ENCODE data around the gene VPS51. TPM values are rescaled to one million over a fixed set of nuclear protein-coding genes. Genes with fewer than 3 reads are reported as not detected.

Gene VPS51
- total and polyA plus RNA-seq, 12 donors = 28.0 to 269 (median 146) TPM

DNA sequence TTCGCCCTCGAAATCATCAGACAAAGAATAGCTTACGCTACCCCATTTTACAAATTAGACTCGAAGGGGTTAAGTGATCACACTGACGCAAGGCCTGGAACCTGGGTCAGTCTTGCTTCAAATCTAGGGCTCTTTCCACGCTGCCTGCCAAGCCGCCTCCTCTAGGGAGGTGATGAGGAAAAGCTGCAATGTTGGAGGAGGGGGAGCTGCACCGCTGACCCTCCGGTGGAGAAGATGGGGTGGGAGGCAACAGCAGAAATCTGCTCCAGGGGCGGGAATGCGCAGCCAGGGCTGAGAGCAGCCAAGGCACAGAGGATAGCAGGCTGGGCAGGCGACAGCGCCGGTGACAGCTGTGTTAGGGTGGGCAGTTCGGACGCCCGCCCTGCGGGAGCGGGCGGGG lies 37.7 kb downstream of the VPS51 start:
- intact Hi-C loops (cut with DNase I) = no loop called here
- TF ChIP-seq POLR2A (IDR thresholded peaks at IDR 0.05) (no peak), CTCF (IDR thresholded peaks at IDR 0.05) (no peak)
- Histone ChIP-seq H3K9me3 (replicated peaks in 1 of 3) (no peaks in the 10 kb centered on the region), H3K27ac (peak overlapping the region; percentile 80 to 98 (median 96)), H3K4me1 (replicated peaks in 1 of 2) (peaks cover 18 to 38% of the 10 kb centered on the region in 2 donors), H3K36me3 (replicated peaks in 1 of 2) (peaks cover 0 to 44% of the 10 kb centered on the region in 2 donors), H3K4me3 (peak overlapping the region; percentile 52 to 92 (median 84)), H3K27me3 (no peaks in the 10 kb centered on the region)
- 0 to 3% (median 1%) methylated on average over 12 to 20 of the region's 20 CpGs for WGBS, 4 donors
- peak in 6 of 7 donors; percentile 56 to 73 (median 68) for DNase-seq

DNA sequence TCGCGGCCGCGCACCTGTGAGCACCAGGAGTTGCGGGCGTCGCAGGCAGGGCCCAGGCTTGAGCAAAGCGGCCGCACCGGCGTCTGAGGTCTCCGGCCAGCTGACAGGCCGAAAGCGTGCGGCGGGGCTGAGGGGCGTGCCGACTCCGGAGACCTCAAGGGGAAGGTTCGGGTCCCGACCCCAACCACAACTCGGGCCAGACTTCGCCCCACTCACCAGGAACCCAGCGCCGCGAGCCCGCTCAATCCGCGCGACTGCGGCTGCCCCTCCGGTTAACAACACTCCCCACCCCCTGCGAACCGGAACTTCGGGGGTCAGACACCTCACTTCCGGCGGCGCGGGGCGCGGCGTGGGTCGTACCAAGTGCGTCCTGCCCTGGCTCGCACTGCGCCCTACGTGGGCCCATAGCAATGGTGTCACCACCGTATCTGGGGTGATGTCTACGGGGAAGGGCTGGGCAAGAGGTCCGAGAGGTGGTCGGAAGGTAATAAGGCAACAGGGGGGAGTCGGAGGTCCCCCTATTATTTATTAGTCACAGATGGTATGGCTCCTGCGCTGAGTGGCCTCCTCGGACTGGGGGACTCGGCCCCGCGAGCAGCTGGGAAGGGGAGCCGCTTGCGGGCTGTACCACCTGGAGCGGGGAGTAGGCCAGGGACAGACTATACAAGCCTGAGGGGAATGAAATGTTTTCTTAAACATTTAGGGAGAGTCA lies 38.4 kb downstream of the VPS51 start, which contains the start of gene SYVN1:
Gene SYVN1, minus strand, starts transcription at position 280 of the 712 bp plus-strand sequence. CDS start 918 bp downstream, outside the sequence.
- no peak for TF ChIP-seq CTCF (IDR thresholded peaks at IDR 0.05)
- peak; percentile 88 to 92 for TF ChIP-seq POLR2A (IDR thresholded peaks at IDR 0.05)
- Histone ChIP-seq H3K27me3 (no peaks in the 10 kb centered on the region), H3K4me3 (peak within 1 kb of the TSS; percentile 52 to 92 (median 84)), H3K4me1 (replicated peaks in 1 of 2) (peaks cover 18 to 31% of the 10 kb centered on the region in 2 donors), H3K36me3 (replicated peaks in 1 of 2) (peaks cover 0 to 37% of the 10 kb centered on the region in 2 donors), H3K27ac (peak within 1 kb of the TSS; percentile 80 to 98 (median 96)), H3K9me3 (replicated peaks in 1 of 3) (no peaks in the 10 kb centered on the region)
- intact Hi-C loops (cut with DNase I) = no loop called here
- WGBS, 4 donors = 0 to 1% (median 1%) methylated on average over 16 to 60 of the region's 60 CpGs
- DNase-seq = peak; percentile 90 to 94 (median 92)

- H3K9me3 ChIP-seq (replicated peaks in 1 of 3) = no peaks in the 10 kb centered on the region
- intact Hi-C loops (cut with DNase I) = loop anchor here in 1 of 2 donors (5.0 kb wide), 1 partner anchor 47 kb away; the partner anchor contains the start of gene CAPN1
- peaks cover 18 to 29% of the 10 kb centered on the region in 2 donors for H3K4me1 ChIP-seq (replicated peaks in 1 of 2)
- H3K27ac ChIP-seq = peak overlapping the region; percentile 80 to 98 (median 96)
- peak; percentile 90 to 98 (median 97) for DNase-seq
- WGBS, 4 donors = 1 to 4% (median 2%) methylated on average over 14 to 24 of the region's 24 CpGs
- peaks cover 0 to 30% of the 10 kb centered on the region in 2 donors for H3K36me3 ChIP-seq (replicated peaks in 1 of 2)
- TF ChIP-seq CTCF (IDR thresholded peaks at IDR 0.05) (no peak), POLR2A (IDR thresholded peaks at IDR 0.05) (peak in 1 of 2 donors; percentile 64)
- H3K27me3 ChIP-seq = no peaks in the 10 kb centered on the region
- H3K4me3 ChIP-seq = peak overlapping the region; percentile 52 to 92 (median 84)
Observed at GRCh38 chr11:65134952-65135632, 39.1 kb downstream of the VPS51 start.

DNA sequence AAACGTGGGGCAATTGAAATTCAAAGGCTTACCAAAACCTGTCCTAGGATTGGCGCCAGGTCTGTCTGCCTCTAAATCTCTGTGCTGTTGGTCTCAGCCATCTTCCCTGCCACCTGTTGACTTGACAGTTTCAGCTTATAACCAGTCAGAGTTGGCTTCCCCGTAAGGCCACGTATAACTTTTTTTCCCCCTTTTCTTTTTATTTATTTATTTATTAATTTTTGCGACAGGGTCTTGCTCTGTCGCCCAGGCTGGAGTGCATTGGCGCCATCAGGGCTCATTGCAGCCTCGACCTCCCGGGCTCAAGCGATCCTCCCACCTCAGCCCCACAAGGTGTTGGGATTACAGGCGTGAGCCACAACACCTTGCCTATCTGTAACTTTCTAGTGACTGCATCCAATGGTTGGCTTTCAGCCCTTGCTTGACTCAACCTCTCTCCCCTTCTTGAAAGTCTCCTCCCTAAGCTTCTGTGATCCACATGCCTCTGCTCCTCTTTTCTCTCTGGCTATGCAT lies 39.7 kb downstream of the VPS51 start:
- H3K27ac ChIP-seq = peak overlapping the region in 3 of 5 donors; percentile 96 to 98 (median 96)
- peak overlapping the region in 2 of 4 donors; percentile 78 to 92 for H3K4me3 ChIP-seq
- H3K36me3 ChIP-seq (replicated peaks in 1 of 2) = peaks cover 0 to 24% of the 10 kb centered on the region in 2 donors
- DNase-seq = peak in 1 of 7 donors; percentile 52
- TF ChIP-seq CTCF (IDR thresholded peaks at IDR 0.05) = no peak
- TF ChIP-seq POLR2A (IDR thresholded peaks at IDR 0.05) = no peak
- no peaks in the 10 kb centered on the region for H3K27me3 ChIP-seq
- intact Hi-C loops (cut with DNase I) = loop anchor here in 1 of 2 donors (5.0 kb wide), 1 partner anchor 47 kb away; the partner anchor contains the start of gene CAPN1
- 57 to 64% (median 61%) methylated on average over 11 of the region's 11 CpGs for WGBS, 4 donors
- no peaks in the 10 kb centered on the region for H3K9me3 ChIP-seq (replicated peaks in 1 of 3)
- H3K4me1 ChIP-seq (replicated peaks in 1 of 2) = peaks cover 18 to 29% of the 10 kb centered on the region in 2 donors

Data from adrenal gland (tissue), 12 donors.